Heart right ventricle (tissue), 16 donors: ENCODE measurements around the gene CERS6. TPM values are rescaled to one million over a fixed set of nuclear protein-coding genes. Genes with fewer than 3 reads are reported as not detected.

Source experiments
- ATAC-seq, 8 donors: fragments of 200-7000 bp; cut with Tn5 transposase; one replicate each; pipeline ENCODE4 v1.9.1; 2020; ENCODE audit warnings: mild to moderate bottlenecking in 8 of 8, moderate library complexity in 8 of 8, moderate number of reproducible peaks in 1 of 8
- DNase-seq, 2 donors: peaks; one replicate each; pipeline ENCODE4 v3.0.0-alpha.2; 2020
- H3K27ac ChIP-seq, 10 donors: fragments of 200-600 bp; sonication (generic) in 2 of 10; one replicate each; pipeline versions ENCODE4 v1.5.0 to v1.8.0; 2020 to 2022; ENCODE audit warnings: mild to moderate bottlenecking in 3 of 10
- H3K27me3 ChIP-seq, 7 donors: fragments of 200-600 bp; one replicate each; pipeline ENCODE4 v1.8.0; 2021 to 2022; ENCODE audit warnings: mild to moderate bottlenecking in 2 of 7
- H3K36me3 ChIP-seq, 9 donors: fragments of 200-600 bp; sonication (generic) in 1 of 9; one replicate each; pipeline versions ENCODE4 v1.5.0 to v1.8.0; 2020 to 2022; ENCODE audit warnings: mild to moderate bottlenecking in 2 of 9
- H3K4me1 ChIP-seq, 9 donors: fragments of 200-600 bp; sonication (generic) in 1 of 9; one replicate each; pipeline versions ENCODE4 v1.5.0 to v1.8.0; 2020 to 2022; ENCODE audit warnings: mild to moderate bottlenecking in 4 of 9
- H3K4me3 ChIP-seq, 10 donors: fragments of 200-600 bp; sonication (generic) in 2 of 10; one replicate each; pipeline versions ENCODE4 v1.5.0 to v1.8.0; 2020 to 2022; ENCODE audit warnings: mild to moderate bottlenecking in 7 of 10, moderate library complexity in 2 of 10
- H3K9me3 ChIP-seq, 11 donors: fragments of 200-600 bp in 10 of 11; sonication (generic) in 2 of 11; one replicate each; pipeline versions ENCODE4 v1.5.0 to v1.8.0; 2013 to 2022; ENCODE audit warnings: mild to moderate bottlenecking in 2 of 11, control low read depth in 1 of 11, moderate library complexity in 1 of 11
- WGBS, 2 donors: extraction: QIAGEN DNeasy Blood & Tissue Kit; methylation state at CpG; one replicate each; pipeline ENCODE4 v1.1.7; 2013; ENCODE audit warnings: inconsistent platforms in 1 of 2; 5-methylcytosine and 5-hydroxymethylcytosine counted together
- intact Hi-C, 10 donors: fragments of 100-400 bp; cut with DNase I; formaldehyde crosslinking; loops; one replicate each; pipeline versions ENCODE4 v1.11.1 to v1.14.2; 2022
- polyA plus RNA-seq, 2 donors: library from polyadenylated mRNA; stranded (reverse); fragments of 200-250 nt; gene quantifications; one replicate each; pipeline ENCODE4 v1.2.3, GENCODE V29; 2013
- total RNA-seq, 10 donors: library from RNA; stranded (reverse); fragmentation: NEBNext Ultra II Directional in 3 of 10; extraction: Animal tissue kit (Norgen Biotek cat#: 25700) in 3 of 10; gene quantifications; one replicate each; pipeline versions ENCODE4 v1.2.1 to v1.2.4, GENCODE V29; 2021 to 2023
- TF ChIP-seq, protein P1 (sequence below), 9 donors: fragments of 200-600 bp; sonication (generic) in 2 of 9; IDR thresholded peaks; one replicate each; pipeline versions ENCODE4 v1.5.0 to v1.8.0; 2021 to 2022; ENCODE audit warnings: antibody characterized with exemption in 9 of 9, mild to moderate bottlenecking in 5 of 9, moderate library complexity in 1 of 9
- donor health status: Arrhythmogenic right ventricular cardiomyopathy.
- donor health status: ischemic (EF 13 %, LVEDD 7.1; RV severe dilation, severe dysfunction).
- donor health status: healthy with polysubstance abuse.
- donor health status: DM: no; HTN: yes; CAD: no.
- donor health status: DM: no; HTN: no; CAD: no.
- donor health status: ischemic (EF 25% LVEDD 6.9; RV normal size, moderate dysfunction).
- donor health status: ischemic (EF 25% LVEDD 5.7; RV mildly dilated, moderate dysfunction).
- donor health status: healthy.
- donor health status: DM: yes; HTN: yes; CAD: no.
- donor health status: Ischemic cardiomyopathy.
- donor health status: ischemic (EF 35%, LVEDD 5.7; RV mildly dilated, moderate dysfunction).
- donor health status: nonischemic (EF 11% LVEDD 7.7; RV severe dilation, severe dysfunction).
- donor health status: DM: yes; HTN: yes; CAD: no.
- donor health status: PGD.
- donor health status: ischemic (EF 29% LVEDD 5.4; RV normal size, mild dysfunction).
- donor health status: nonischemic (EF 23%, LVEDD 6.1; RV moderate dilation, normal function).

The CERS6 gene
- total and polyA plus RNA-seq, 12 donors: 20.5 to 76.3 (median 56.1) TPM

DNA sequence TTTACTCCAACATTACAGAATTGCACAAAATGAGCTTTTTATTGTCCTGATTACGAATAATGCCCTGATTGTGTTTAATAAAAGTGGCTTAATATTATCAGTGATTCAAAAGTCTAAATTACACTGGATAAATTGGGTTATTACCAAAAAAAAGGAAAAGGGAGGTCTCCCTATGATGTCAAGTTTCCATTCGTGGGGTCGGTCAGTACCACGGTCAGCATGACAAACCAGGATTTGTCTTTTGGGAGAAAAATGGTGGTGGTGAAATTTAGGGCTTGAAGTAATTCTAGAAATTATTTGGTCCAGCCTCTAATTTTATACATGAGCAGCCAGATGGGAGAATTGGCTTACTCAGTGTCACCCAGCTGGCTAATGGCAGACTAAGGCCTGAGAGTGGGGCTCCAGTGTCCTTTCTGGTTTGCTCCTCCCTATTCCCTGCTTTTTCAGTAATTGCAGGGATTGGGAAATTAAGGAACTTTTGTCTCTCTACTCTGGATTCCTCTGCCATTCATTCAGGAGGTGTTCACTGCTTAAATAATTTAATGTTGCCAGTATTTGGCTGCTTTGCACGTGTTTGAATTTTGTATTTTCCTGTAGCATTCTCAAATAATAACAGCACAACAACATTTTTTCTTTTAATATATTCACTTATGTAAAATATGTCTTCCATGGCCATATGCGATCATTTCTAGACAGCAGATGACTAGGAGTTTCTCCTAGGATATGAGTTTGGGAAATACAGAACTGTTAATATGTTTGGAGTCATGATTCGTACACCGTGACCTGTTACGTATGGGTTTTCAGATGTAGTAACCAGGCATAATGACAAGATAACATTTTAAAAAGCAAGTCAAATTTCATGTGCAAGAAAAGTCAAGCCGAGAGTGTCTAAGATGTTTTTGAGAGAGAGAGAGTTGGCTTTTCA is 217.5 kb downstream of the CERS6 start:
- Histone ChIP-seq H3K27me3 (no peaks in the 10 kb centered on the region), H3K27ac (no peak overlapping the region), H3K4me3 (no peak overlapping the region), H3K36me3 (no peaks in the 10 kb centered on the region), H3K4me1 (peaks cover 0 to 6% (median 0%) of the 10 kb centered on the region in 9 donors), H3K9me3 (no peaks in the 10 kb centered on the region)
- TF ChIP-seq, protein P1, sequence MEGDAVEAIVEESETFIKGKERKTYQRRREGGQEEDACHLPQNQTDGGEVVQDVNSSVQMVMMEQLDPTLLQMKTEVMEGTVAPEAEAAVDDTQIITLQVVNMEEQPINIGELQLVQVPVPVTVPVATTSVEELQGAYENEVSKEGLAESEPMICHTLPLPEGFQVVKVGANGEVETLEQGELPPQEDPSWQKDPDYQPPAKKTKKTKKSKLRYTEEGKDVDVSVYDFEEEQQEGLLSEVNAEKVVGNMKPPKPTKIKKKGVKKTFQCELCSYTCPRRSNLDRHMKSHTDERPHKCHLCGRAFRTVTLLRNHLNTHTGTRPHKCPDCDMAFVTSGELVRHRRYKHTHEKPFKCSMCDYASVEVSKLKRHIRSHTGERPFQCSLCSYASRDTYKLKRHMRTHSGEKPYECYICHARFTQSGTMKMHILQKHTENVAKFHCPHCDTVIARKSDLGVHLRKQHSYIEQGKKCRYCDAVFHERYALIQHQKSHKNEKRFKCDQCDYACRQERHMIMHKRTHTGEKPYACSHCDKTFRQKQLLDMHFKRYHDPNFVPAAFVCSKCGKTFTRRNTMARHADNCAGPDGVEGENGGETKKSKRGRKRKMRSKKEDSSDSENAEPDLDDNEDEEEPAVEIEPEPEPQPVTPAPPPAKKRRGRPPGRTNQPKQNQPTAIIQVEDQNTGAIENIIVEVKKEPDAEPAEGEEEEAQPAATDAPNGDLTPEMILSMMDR (IDR thresholded peaks at IDR 0.05): no peak
- intact Hi-C loops: no loop called here
- ATAC-seq (peak in 2 of 8 donors; percentile 42 to 47), DNase-seq (no peak)
- 79 to 94% methylated on average over 10 of the region's 10 CpGs for WGBS, 2 donors

DNA sequence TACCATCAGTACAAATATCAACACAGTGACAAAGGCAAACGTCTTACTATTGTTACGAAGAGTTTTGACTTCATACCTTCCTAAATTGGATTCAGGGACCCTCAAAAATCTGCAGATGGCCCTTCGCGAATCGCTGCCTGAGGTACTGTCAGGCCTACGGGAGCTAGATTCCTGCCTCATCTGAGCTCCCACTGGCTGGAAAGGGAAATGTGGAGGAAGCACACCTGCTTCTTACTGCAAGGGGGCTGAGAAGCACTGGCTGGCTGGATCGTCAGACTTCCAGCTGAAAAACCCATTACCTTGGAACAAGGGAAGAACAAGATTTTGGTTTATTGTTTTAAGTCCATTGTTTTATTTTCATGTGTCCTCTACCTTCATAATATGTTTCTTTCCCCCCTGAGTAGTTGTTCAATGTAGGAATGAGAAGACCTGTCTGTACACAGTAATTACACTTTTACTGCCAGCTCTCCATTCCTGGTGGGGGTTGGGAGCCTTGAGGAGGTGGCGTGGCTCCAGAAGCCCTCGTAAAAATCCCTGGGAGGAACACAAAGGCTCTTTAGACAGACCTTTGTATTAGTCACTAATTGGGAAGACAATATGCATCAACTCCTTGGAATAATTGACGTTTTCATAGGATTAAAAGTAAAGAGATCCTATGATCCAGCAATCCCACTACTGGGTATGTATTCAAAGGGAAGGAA is 222.2 kb downstream of the CERS6 start:
- Histone ChIP-seq H3K9me3 (no peaks in the 10 kb centered on the region), H3K4me3 (no peak overlapping the region), H3K27me3 (no peaks in the 10 kb centered on the region), H3K4me1 (peaks cover 0 to 17% (median 3%) of the 10 kb centered on the region in 9 donors), H3K36me3 (no peaks in the 10 kb centered on the region), H3K27ac (no peak overlapping the region)
- WGBS, 2 donors: 83 to 88% methylated on average over 10 of the region's 10 CpGs
- TF ChIP-seq, protein P1 (IDR thresholded peaks at IDR 0.05): no peak
- intact Hi-C loops: no loop called here
- no peak for DNase-seq
- no peak for ATAC-seq

DNA sequence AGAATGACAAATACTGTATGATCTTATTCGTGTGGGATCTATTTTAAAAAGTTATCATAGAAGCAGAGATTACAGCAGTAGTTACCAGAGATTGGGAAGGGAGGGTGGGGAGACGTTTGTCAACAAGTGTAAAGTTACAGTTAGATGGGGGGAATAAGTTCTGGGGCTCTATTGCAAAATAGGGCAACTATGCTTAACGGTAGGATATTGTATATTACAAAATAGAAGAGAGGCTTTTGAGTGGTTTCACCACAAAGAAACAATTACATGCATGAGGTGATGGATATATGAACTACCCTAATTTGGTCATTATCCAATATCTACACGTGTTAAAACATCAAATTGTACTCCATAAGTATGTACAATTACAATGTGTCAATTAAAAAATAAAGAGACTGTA is 223.0 kb downstream of the CERS6 start:
- DNase-seq (no peak), ATAC-seq (no peak)
- TF ChIP-seq, protein P1 (IDR thresholded peaks at IDR 0.05): no peak
- Histone ChIP-seq H3K27ac (no peak overlapping the region), H3K36me3 (no peaks in the 10 kb centered on the region), H3K9me3 (no peaks in the 10 kb centered on the region), H3K27me3 (no peaks in the 10 kb centered on the region), H3K4me1 (peaks cover 0 to 17% (median 0%) of the 10 kb centered on the region in 9 donors), H3K4me3 (no peak overlapping the region)
- intact Hi-C loops: no loop called here
- WGBS, 2 donors: 78 to 79% methylated on average over 4 of the region's 4 CpGs

DNA sequence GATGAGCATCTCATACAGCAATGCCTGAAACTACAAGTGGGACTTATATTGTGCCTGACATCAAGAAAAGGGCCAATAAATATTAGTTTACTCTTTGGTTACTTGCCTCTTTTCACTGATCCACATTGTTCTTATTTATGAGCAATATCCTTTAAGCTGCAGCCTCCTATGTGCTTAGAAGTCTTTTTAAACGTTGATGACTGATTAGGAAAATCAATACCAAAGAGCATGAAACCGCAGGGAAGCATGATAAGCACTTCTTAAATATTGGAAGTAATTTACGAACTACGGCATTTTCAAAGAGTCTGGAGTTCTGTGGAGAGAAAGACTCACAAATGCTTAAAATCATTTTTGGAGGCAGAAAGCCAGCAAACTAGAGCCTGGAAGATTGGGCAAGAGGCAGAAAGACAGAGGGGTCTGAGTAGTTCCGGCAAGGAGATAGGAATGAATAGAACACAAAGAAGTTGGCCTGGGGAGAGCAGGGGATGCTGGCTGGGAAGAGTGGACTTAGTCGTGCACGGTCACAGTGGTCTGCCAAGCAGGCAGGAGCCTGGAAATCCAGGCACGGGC is 223.8 kb downstream of the CERS6 start:
- DNase-seq (no peak), ATAC-seq (no peak)
- H3K4me1 ChIP-seq: peaks cover 0 to 17% (median 0%) of the 10 kb centered on the region in 9 donors
- no peaks in the 10 kb centered on the region for H3K27me3 ChIP-seq
- WGBS, 2 donors: 66 to 73% methylated on average over 8 of the region's 8 CpGs
- no peak overlapping the region for H3K4me3 ChIP-seq
- no peaks in the 10 kb centered on the region for H3K9me3 ChIP-seq
- no peak overlapping the region for H3K27ac ChIP-seq
- no peaks in the 10 kb centered on the region for H3K36me3 ChIP-seq
- TF ChIP-seq, protein P1 (IDR thresholded peaks at IDR 0.05): no peak
- intact Hi-C loops: loop anchor here in 2 of 10 donors (10.0 kb wide), 2 partner anchors 225 to 235 kb away; partner anchors contain the start of gene CERS6 (in 1 of the 2)
